NCI-H345 treated with DMSO at 0.1 percent for 48 hours (cell line): ENCODE data around the gene MAG.
A peak's percentile ranks its signal among the peaks of the same experiment; 100 is the strongest.
"Not testable (repeated sequence)": the region's sequence is repeated elsewhere in the genome, so short reads cannot be mapped to it uniquely, and the experiment has no call there.

ENCODE experiments used
- DNase-seq: peaks from one replicate; lab custom pipeline; 2025; ENCODE audit not compliant: unreplicated experiment; lab: John Stamatoyannopoulos, UW

The MAG gene

GRCh38 chr19:35279374-35279773 lies 12.6 kb upstream of the MAG start:
- DNase-seq: no peak

- DNase-seq: no peak
Measured at GRCh38 chr19:35279985-35280821, 11.8 kb upstream of the MAG start.

GRCh38 chr19:35281303-35281702 lies 10.7 kb upstream of the MAG start:
- no peak for DNase-seq

GRCh38 chr19:35284153-35285094 lies 7.5 kb upstream of the MAG start:
- DNase-seq: no peak

GRCh38 chr19:35285095-35285449 lies 6.9 kb upstream of the MAG start:
- no peak for DNase-seq

GRCh38 chr19:35285465-35285864 lies 6.5 kb upstream of the MAG start:
- not testable (repeated sequence) for DNase-seq

GRCh38 chr19:35286101-35286500 lies 5.9 kb upstream of the MAG start:
- not testable (repeated sequence) for DNase-seq

- DNase-seq: no peak
Measured at GRCh38 chr19:35287713-35288112, 4.2 kb upstream of the MAG start.

GRCh38 chr19:35288331-35288730 lies 3.6 kb upstream of the MAG start:
- no peak for DNase-seq

- no peak for DNase-seq
Measured at GRCh38 chr19:35288906-35289305, 3.1 kb upstream of the MAG start.

GRCh38 chr19:35290381-35291127 lies 1.4 kb upstream of the MAG start:
- no peak for DNase-seq

GRCh38 chr19:35291259-35291658 lies 702 bp upstream of the MAG start:
- peak; percentile 57 for DNase-seq

- DNase-seq: no peak
Measured at GRCh38 chr19:35292421-35293362, 731 bp downstream of the MAG start.

- DNase-seq: no peak
Measured at GRCh38 chr19:35293363-35293739, 1.4 kb downstream of the MAG start.

- DNase-seq: no peak
Measured at GRCh38 chr19:35293808-35294207, 1.8 kb downstream of the MAG start.

GRCh38 chr19:35294328-35294727 lies 2.4 kb downstream of the MAG start:
- DNase-seq: no peak

- no peak for DNase-seq
Measured at GRCh38 chr19:35294859-35295791, 3.2 kb downstream of the MAG start.

GRCh38 chr19:35295792-35296462 lies 4.0 kb downstream of the MAG start:
- DNase-seq: no peak
